ENCODE data around the gene CREBBP. TPM values are rescaled to one million over a fixed set of nuclear protein-coding genes. Genes with fewer than 3 reads are reported as not detected.
"Not testable (repeated sequence)": the region's sequence is repeated elsewhere in the genome, so short reads cannot be mapped to it uniquely, and the experiment has no call there.

The CREBBP gene
- total RNA-seq, 1 donor from 2014 or later = 31.8 TPM

- DNase-seq (ENCODE audit: low spot score) = no peak
These were observed 165.1 kb downstream of the CREBBP start for GRCh38 chr16:3715430-3715829.

DNA sequence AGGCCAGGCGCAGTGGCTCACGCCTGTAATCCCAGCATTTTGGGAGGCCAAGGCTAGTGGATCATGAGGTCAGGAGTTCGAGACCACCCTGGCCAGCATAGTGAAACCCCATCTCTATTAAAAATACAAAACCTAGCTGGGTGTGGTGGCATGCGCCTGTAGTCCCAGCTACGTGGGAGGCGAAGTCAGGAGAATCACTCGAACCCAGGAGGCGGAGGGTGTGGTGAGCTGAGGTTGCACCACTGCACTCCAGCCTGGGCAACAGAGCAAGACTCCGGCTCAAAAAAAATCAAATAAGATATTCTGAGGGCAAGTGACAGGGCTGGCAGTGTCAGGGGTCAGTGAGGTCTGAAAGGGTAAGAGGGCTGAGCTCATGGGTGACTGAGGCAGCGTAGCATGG is 166.1 kb downstream of the CREBBP start:
- DNase-seq (ENCODE audit: low spot score) = not testable (repeated sequence)

DNA sequence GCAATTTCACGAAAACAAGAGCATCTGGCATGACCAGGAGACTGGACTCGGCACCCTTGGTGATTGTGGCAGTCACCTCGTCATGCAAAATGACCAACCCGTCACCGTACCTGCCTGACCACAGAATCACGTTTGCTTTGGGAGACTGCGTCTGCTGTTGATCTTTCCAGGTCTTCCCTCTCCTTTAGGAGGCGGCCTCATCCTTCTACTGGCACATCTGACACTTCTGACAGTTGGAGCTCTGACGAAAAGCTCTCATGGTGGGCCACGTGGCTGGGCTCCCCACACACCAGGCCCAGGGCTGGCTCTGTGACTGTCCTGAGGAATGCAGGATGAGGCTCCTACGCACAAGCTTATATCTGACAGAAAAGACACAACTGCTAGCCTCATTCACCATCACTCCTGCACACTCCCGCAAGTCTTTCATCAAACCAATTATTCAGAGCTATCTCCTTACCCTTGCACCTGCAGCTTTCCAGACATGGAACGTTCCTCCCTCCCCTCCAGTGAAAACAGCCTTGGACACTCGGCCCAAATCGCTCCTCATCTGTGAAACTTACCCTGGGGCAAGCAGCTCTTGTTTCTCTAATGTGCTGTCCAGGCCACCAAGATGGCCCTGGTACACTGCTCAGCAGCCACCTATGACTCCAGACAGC is 166.8 kb downstream of the CREBBP start:
- no peak for DNase-seq (ENCODE audit: low spot score)

GRCh38 chr16:3712861-3713372 is 167.6 kb downstream of the CREBBP start:
- DNase-seq (ENCODE audit: low spot score) = no peak

GRCh38 chr16:3706253-3707012 is 174.1 kb downstream of the CREBBP start:
- DNase-seq (ENCODE audit: low spot score) = no peak

DNA sequence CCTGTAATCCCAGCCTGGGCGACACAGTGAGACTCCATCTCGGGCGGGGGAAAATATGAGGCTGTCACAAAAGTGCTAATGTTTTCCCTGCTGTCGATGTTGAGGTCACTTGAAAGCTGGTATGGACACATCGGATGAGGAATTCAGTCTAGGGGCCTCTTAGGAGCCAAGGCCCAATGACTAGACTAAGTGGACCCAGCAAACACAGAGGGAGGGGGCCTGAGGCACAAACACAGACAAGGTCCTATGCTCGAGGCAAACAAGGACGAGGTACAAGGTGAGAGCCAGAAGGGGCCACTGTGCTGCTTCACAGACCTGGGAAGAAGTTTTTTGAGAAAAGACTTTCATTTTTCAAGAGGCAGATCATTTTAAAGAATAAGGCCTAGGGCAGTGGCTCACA is 178.4 kb downstream of the CREBBP start:
- no peak for DNase-seq (ENCODE audit: low spot score)

GRCh38 chr16:3701531-3701930 is 179.0 kb downstream of the CREBBP start:
- DNase-seq (ENCODE audit: low spot score) = no peak

DNA sequence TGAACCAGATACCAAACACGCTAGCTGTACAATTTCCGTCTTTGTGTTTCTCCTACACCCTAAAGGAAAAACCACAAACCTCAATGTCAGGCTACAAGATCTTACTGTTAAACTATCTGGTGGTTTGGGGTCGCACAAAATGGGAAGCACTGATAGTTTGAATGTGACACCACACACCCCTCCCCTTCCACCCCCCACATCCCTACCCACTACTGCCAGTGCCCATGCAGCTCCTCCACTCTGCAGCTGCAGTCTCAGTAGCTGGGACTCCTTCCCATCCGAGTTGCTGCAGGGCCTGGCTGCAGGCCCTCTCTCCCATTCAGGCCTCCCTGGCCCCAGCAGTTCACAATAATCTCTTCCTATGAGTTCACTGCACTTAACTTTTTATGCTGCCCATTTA is 181.6 kb downstream of the CREBBP start:
- DNase-seq (ENCODE audit: low spot score) = peak; percentile 86

DNA sequence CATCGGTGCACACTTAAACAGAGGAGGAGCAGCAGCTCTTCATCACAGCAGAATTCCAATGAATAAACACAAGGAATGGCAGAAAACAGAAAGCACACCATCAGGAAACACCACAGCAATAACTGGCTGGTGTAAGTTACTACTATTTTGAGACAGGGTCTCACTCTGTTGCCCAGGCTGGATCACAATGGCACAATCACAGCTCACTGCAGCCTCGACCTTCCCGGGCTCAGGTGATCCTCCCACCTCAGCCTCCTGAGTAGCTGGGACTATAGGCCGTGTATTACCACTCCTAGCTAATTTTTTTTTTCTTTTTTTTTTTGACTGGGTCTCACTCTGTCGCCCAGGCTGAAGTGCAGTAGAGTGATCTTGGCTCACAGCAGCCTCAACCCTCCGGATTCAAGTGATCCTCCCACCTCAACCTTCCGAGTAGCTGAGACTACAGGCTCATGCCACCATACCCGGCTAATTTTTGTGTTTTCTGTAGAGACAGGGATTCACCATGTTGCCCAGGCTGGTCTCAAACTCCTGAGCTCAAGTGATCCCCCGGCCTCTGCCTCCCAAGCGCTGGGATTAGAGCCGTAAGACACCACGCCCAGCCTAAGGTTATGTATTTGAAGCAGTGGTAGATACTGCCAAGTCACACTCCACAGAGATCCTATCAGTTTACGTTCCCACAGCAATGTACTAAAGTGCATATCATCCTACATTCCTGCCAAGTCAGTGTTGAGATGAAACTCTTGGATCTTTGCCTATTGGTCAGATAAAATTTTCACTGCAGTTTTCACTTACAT is 183.9 kb downstream of the CREBBP start:
- peak; percentile 95 for DNase-seq (ENCODE audit: low spot score)

GRCh38 chr16:3695610-3696369 is 184.7 kb downstream of the CREBBP start:
- no peak for DNase-seq (ENCODE audit: low spot score)

- DNase-seq (ENCODE audit: low spot score) = no peak
These were observed 186.5 kb downstream of the CREBBP start for GRCh38 chr16:3694051-3694450.

DNA sequence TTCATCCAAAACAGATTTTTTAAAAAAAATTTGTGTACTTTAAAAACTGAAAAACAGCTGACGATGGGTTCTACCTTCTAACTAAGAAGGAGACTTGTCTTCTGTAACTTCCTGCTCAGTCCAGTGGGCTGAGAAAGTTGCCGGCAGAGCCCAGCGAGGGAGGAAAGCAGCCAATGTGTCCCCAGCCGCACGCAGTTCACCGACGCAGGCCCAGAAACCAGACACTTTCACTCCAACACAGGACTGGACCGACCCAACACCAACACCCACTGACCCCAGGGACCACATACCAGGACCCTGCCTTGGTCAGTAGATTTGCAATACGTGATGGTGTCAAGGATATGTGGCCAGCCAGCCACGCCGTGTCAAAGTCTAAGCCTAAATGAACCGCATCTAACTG is 188.8 kb downstream of the CREBBP start:
- no peak for DNase-seq (ENCODE audit: low spot score)

DNA sequence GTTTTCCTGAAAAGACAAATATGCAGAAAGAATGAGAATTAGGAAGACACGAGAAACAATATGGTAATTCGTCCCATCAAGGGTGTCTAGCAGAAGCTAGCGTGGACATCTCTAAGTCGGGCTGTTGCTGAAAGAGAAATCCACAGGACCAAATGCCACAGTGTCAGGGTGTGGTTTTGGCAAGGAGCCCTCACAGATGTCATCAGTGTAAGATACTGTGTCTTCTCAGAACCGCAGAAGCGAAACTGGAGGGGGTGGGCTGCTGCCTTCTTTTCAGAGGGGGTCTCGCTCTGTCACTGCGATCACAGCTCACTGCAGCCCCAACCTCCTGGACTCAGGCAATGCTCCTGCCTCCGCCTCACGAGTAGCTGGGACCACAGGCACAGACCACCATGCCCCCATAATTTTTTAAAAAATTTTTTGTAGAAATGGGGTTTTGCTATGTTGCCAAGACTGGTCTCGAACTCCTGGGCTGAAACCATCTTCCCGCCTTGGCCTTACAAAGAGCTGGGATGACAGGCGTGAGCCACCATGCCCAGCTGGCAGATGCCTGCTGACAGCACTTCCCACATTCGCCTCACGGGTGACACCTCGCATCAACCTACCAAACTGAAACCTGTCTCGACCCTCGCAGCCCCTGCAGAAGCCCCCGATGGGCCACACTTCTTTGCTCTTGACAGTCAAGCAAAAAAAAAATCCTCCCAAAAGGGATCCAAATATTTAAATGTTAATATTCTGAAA is 189.4 kb downstream of the CREBBP start:
- peak; percentile 30 for DNase-seq (ENCODE audit: low spot score)

DNA sequence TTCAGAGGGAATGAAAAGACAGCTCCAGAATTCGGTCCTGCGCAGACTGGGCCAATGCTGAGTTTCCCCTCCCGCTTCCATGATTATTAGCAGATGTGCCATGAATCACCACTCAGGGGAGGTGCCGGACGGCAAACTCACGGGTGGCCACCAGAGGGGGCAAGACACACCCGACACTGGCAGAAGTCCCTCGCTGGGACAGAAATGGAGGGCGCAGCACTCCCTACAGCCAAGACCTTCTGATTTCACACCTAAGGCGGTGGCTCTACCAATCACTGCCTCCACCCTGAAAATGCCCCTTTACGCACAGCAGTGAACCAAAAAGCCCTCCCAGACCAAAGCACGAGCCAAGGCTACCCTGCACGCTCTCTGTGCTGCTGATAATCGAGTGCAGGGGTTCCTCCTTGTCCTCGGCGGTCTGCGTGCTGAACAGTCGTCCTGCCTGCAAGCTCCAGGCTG is 190.0 kb downstream of the CREBBP start:
- peak; percentile 96 for DNase-seq (ENCODE audit: low spot score)

- DNase-seq (ENCODE audit: low spot score) = no peak
These were observed 190.8 kb downstream of the CREBBP start for GRCh38 chr16:3689731-3690130.

DNA sequence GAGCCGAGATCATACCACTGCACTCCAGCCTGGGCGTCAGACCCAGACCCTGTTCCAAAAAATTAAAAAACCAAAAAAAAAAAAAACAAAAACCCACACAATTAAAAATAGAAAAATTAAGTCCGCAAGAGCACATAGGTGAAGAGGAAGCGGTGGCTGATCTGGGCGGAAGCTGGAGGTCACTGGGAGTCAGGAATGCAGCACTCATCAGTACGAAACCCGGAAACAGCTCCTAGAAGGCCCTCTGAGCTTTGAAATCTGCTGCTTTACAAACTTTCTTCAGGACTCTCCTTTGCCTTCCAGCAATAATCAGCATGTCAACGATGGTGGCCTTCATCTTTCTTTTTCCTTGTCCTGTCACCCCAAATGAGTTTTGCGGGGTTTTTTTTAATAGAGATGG is 192.7 kb downstream of the CREBBP start:
- no peak for DNase-seq (ENCODE audit: low spot score)

DNA sequence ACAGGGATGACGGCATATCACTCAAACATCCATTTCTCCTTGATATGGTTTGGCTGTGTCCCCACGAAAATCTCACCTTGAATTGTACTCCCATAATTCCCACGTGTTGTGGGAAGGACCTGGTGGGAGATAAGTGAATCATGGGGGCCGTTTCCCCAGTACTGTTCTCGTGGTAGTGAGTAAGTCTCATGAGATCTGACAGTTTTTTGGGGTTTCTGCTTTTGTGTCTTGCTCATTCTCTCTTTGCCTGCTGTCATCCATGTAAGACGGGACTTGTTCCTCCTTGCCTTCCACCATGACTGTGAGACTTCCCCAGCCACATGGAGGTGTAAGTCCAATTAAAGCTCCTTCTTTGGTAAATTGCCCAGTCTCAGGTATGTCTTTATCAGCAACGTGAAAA is 193.5 kb downstream of the CREBBP start:
- no peak for DNase-seq (ENCODE audit: low spot score)

GRCh38 chr16:3681206-3681605 is 199.3 kb downstream of the CREBBP start:
- no peak for DNase-seq (ENCODE audit: low spot score)

DNA sequence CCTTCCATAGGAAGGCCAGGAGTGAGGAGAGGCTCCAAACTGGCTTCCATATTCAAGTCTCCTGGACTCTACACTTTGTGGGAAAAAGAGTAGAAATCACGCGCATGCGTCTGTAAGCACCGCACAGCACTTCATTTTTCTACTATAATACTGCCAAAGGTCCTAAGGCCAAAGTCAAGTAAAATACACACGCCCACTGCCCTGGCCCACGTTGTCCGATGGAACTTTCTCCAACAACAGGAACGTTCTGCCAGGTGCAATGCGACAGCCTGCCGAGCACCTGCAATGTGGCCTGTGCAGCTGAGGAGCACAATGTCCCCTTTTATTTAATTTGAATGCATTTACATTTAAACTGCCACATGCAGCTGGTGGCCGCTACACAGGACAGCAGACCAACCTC is 202.5 kb downstream of the CREBBP start:
- no peak for DNase-seq (ENCODE audit: low spot score)

DNA sequence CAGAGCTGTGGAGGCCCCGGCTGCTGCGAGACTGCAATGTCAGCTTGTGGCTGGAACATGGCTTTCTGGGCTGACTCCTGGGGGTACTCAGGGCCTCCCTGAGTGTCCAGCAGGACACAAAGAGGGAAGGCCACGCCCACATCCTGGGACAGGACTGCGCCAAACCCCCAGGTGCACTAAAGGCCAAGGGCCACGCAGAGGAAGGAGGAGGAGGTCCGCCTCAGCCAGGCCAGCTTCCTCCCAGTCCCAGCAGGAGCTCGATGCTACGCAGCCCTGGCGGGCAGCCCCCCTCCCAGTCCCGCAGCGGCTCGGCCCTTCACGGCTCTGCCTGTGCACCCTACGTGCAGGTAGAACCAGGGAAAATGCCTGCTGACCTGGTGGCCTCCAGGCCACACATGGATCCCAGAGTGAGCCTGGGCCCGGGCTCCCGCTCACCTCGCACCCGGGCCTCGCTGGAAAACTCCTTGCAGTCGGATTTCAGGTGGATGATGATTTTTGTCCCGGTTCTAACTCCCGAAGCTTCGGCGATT is 204.8 kb downstream of the CREBBP start:
- DNase-seq (ENCODE audit: low spot score) = no peak

All from umbilical cord (tissue), 2 donors.